ENCODE data around the gene PGLYRP3. TPM values are rescaled to one million over a fixed set of nuclear protein-coding genes. Genes with fewer than 3 reads are reported as not detected.

Gene PGLYRP3
- total and polyA plus RNA-seq, 2 experiments from 2014 or later = not detected

- no peak for TF ChIP-seq REST (IDR thresholded peaks at IDR 0.05; ENCODE audit: unreplicated experiment)
Observed at GRCh38 chr1:153277852-153278251, 34.9 kb downstream of the PGLYRP3 start (continued).

- Mint-ChIP-seq H3K27me3 (ENCODE audit: insufficient read depth, low read depth, poor library complexity) (no peaks in the 10 kb centered on the region), H3K4me1 (peaks cover 10% of the 10 kb centered on the region)
- TF ChIP-seq NANOG (IDR thresholded peaks at IDR 0.05; ENCODE audit: borderline replicate concordance) (no peak), ZNF462 (CRISPR knock-in tag; IDR thresholded peaks at IDR 0.05) (no peak), REST (IDR thresholded peaks at IDR 0.05; ENCODE audit: unreplicated experiment) (no peak), CREB1 (CRISPR knock-in tag; IDR thresholded peaks at IDR 0.05; ENCODE audit: low read depth) (no peak), STAT1 (IDR thresholded peaks at IDR 0.05; ENCODE audit: unreplicated experiment) (no peak), ETS1 (IDR thresholded peaks at IDR 0.05) (no peak), EZH2phosphoT487 (IDR thresholded peaks at IDR 0.05; ENCODE audit: unreplicated experiment) (no peak), ZNF331 (CRISPR knock-in tag; IDR thresholded peaks at IDR 0.05; ENCODE audit: low read depth) (no peak), ZNF114 (CRISPR knock-in tag; IDR thresholded peaks at IDR 0.05) (no peak), POLR2AphosphoS5 (IDR thresholded peaks at IDR 0.05; ENCODE audit: low read depth) (no peak)
Observed at GRCh38 chr1:153272186-153272585, 40.6 kb downstream of the PGLYRP3 start.

More at GRCh38 chr1:153272186-153272585, 40.6 kb downstream of the PGLYRP3 start:
- Histone ChIP-seq H3K4me3 (no peak overlapping the region), H3F3A (replicated peaks; ENCODE audit: low read depth) (no peaks in the 10 kb centered on the region), H3K79me2 (replicated peaks; ENCODE audit: insufficient read depth) (no peaks in the 10 kb centered on the region), H3K36me3 (ENCODE audit: insufficient read depth) (no peaks in the 10 kb centered on the region), H3K27ac (ENCODE audit: low read depth) (no peak overlapping the region), H4K20me1 (replicated peaks; ENCODE audit: insufficient read depth) (no peaks in the 10 kb centered on the region), H3K9me2 (ENCODE audit: insufficient read depth) (no peaks in the 10 kb centered on the region), H3K4me1 (ENCODE audit: insufficient read depth) (0 out of 2 replicates have a peak, but pooled peaks cover 5% of the 10 kb centered on the region), H3K4me2 (no peak overlapping the region), H2AFZ (no peak overlapping the region), H3K27me3 (ENCODE audit: insufficient read depth) (no peaks in the 10 kb centered on the region)
- Mint-ChIP-seq H3K9me3 (no peaks in the 10 kb centered on the region), H3K4me3 (no peak overlapping the region), H3K36me3 (ENCODE audit: low read depth) (no peaks in the 10 kb centered on the region), H3K27ac (no peak overlapping the region)
- no peak for ATAC-seq
- DNase-seq (ENCODE audit: low spot score) = no peak
